Panc1 (cell line): ENCODE measurements around the gene DHRS12. TPM values are rescaled to one million over a fixed set of nuclear protein-coding genes. Genes with fewer than 3 reads are reported as not detected.

ENCODE experiments used
- ATAC-seq: fragments of 200-7000 bp; cut with Tn5 transposase; 2 replicates; pipeline ENCODE4 v1.9.1; 2020; ENCODE audit warnings: mild to moderate bottlenecking, moderate library complexity
- BruUV-seq: library from RNA; stranded (reverse); fragments of 400-500 nt; replicated peaks from 2 replicates; lab custom pipeline; 2021; lab: Mats Ljungman, UMichigan
- CTCF ChIA-PET: fragments of 300-600 bp; sonication (Branson Sonifier 250); formaldehyde crosslinking; loops from one replicate; lab custom pipeline; 2022; ENCODE audit warnings: antibody characterized with exemption; lab: Charles Lee
- POLR2A ChIA-PET: fragments of 300-600 bp; sonication (Branson Sonifier 250); formaldehyde crosslinking; loops from one replicate; lab custom pipeline; 2022; ENCODE audit warnings: antibody characterized with exemption; lab: Charles Lee
- DNase-seq: peaks from one replicate; pipeline ENCODE4 v3.0.0-alpha.2; 2010; ENCODE audit warnings: low read depth, low spot score
- H3K27ac ChIP-seq: 2 replicates; pipeline ENCODE4 v1.5.1; 2011; ENCODE audit warnings: mild to moderate bottlenecking, low read length, inconsistent platforms
- H3K27me3 ChIP-seq: fragments of 200-500 bp; sonication (Bioruptor generic); 2 replicates; pipeline ENCODE4 v1.6.0; 2014; ENCODE audit warnings: low read length, inconsistent platforms; ENCODE audit not compliant: control insufficient read depth, insufficient read depth
- H3K36me3 ChIP-seq: fragments of 200-500 bp; sonication (Bioruptor generic); 2 replicates; pipeline ENCODE4 v1.5.1; 2014; ENCODE audit warnings: inconsistent platforms, mild to moderate bottlenecking, low read length, moderate library complexity; ENCODE audit not compliant: control insufficient read depth, insufficient read depth
- H3K4me1 ChIP-seq: 2 replicates; pipeline ENCODE4 v1.5.1; 2011; ENCODE audit warnings: inconsistent platforms, mild to moderate bottlenecking, low read length, moderate library complexity; ENCODE audit not compliant: control insufficient read depth, insufficient read depth
- H3K4me3 ChIP-seq, 2 experiments: 2 replicates each; pipeline ENCODE4 v1.5.1; 2011 to 2012; ENCODE audit warnings: low read depth in 2 of 2, low read length in 2 of 2, mild to moderate bottlenecking in 2 of 2, inconsistent platforms in 1 of 2, moderate library complexity in 1 of 2
- H3K9me3 ChIP-seq: fragments of 200-500 bp; sonication (Bioruptor generic); 2 replicates; pipeline ENCODE4 v1.5.1; 2014; ENCODE audit warnings: low read depth, mild to moderate bottlenecking, inconsistent platforms, low read length, moderate library complexity; ENCODE audit not compliant: control insufficient read depth, insufficient read depth
- POLR2AphosphoS5 ChIP-seq: IDR thresholded peaks from 2 replicates; pipeline ENCODE4 v1.6.1; 2012; ENCODE audit warnings: mild to moderate bottlenecking, low read depth, low read length, moderate library complexity
- SIN3A ChIP-seq: IDR thresholded peaks from 2 replicates; pipeline ENCODE4 v1.6.1; 2012; ENCODE audit warnings: low read depth, mild to moderate bottlenecking, low read length, moderate library complexity, borderline replicate concordance; ENCODE audit not compliant: insufficient read depth
- TCF7L2 ChIP-seq: IDR thresholded peaks from 2 replicates; pipeline ENCODE4 v1.6.1; 2011; ENCODE audit warnings: mild to moderate bottlenecking, low read depth, low read length, inconsistent platforms
- in situ Hi-C: cut with HindIII; loops from 2 replicates; pipeline ENCODE4 v1.10.0; 2016; ENCODE audit warnings: low sequenced_read_pairs, low pct_unique_long_range_greater_than_20kb
- intact Hi-C: fragments of 100-400 bp; cut with micrococcal nuclease; formaldehyde crosslinking; loops from one replicate; pipeline ENCODE4 v1.10.0; 2022; ENCODE audit not compliant: unreplicated experiment
- total RNA-seq: library from RNA; stranded (reverse); gene quantifications from one replicate; pipeline ENCODE4 v1.2.1, GENCODE V29; 2021; ENCODE audit not compliant: unreplicated experiment
- TF ChIP-seq, protein P1 (sequence below): fragments of 450-650 bp; IDR thresholded peaks from 2 replicates; pipeline ENCODE4 v1.5.1; 2017; ENCODE audit warnings: mild to moderate bottlenecking
- TF ChIP-seq, protein P2 (sequence below), 2 experiments: IDR thresholded peaks; 2 replicates each; pipeline ENCODE4 v1.6.1; 2011 to 2012; ENCODE audit warnings: low read depth in 2 of 2, control low read depth in 1 of 2, low read length in 1 of 2, mild to moderate bottlenecking in 1 of 2, moderate library complexity in 1 of 2; ENCODE audit not compliant: insufficient read depth in 1 of 2

Gene DHRS12
- total RNA-seq, 1 experiment from 2014 or later: 10.7 TPM

DNA sequence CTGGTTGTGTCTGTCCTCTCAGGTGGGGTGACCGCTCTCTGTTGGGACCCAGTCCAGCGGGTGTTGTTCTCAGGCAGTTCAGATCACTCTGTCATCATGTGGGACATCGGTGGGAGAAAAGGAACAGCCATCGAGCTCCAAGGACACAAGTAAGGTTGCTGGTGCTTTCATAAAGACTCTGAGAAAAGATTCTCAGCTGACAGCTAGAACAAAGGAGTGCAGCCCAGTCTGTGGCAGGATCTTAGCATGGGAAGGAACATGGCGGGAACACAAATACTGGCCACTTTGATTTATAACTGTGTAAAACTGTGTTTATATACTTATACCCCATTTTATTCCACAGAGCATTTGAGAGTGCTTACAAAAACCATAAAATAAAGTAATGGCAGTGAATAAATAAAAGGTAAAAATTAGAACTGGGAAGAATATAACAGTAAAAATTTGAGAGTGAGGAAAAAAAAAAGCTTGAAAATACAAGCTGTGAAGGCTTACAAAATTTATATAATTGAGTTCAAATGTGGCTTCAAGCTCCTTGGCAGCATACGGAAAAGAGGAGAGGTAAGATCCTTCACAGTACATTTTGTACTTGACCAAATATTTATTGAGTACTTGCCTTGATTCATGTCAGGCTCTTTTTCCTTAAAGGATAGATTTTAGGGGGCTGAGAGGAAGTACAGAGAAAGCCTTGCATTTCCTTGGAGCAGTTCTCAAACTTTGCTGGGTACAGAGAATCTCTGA, 64.8 kb downstream of the DHRS12 start:
- H3K9me3 ChIP-seq: no peaks in the 10 kb centered on the region
- ATAC-seq: no peak
- intact Hi-C loops: no loop called here
- H3K27me3 ChIP-seq: no peaks in the 10 kb centered on the region
- H3K4me1 ChIP-seq: no peaks in the 10 kb centered on the region
- H3K4me3 ChIP-seq: no peak overlapping the region
- no TSS peak for BruUV-seq
- no peak for DNase-seq
- H3K36me3 ChIP-seq: no peaks in the 10 kb centered on the region
- TF ChIP-seq, protein P1, sequence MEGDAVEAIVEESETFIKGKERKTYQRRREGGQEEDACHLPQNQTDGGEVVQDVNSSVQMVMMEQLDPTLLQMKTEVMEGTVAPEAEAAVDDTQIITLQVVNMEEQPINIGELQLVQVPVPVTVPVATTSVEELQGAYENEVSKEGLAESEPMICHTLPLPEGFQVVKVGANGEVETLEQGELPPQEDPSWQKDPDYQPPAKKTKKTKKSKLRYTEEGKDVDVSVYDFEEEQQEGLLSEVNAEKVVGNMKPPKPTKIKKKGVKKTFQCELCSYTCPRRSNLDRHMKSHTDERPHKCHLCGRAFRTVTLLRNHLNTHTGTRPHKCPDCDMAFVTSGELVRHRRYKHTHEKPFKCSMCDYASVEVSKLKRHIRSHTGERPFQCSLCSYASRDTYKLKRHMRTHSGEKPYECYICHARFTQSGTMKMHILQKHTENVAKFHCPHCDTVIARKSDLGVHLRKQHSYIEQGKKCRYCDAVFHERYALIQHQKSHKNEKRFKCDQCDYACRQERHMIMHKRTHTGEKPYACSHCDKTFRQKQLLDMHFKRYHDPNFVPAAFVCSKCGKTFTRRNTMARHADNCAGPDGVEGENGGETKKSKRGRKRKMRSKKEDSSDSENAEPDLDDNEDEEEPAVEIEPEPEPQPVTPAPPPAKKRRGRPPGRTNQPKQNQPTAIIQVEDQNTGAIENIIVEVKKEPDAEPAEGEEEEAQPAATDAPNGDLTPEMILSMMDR: no peak
- TF ChIP-seq TCF7L2 (no peak), SIN3A (no peak), POLR2AphosphoS5 (no peak)
- TF ChIP-seq, protein P2, sequence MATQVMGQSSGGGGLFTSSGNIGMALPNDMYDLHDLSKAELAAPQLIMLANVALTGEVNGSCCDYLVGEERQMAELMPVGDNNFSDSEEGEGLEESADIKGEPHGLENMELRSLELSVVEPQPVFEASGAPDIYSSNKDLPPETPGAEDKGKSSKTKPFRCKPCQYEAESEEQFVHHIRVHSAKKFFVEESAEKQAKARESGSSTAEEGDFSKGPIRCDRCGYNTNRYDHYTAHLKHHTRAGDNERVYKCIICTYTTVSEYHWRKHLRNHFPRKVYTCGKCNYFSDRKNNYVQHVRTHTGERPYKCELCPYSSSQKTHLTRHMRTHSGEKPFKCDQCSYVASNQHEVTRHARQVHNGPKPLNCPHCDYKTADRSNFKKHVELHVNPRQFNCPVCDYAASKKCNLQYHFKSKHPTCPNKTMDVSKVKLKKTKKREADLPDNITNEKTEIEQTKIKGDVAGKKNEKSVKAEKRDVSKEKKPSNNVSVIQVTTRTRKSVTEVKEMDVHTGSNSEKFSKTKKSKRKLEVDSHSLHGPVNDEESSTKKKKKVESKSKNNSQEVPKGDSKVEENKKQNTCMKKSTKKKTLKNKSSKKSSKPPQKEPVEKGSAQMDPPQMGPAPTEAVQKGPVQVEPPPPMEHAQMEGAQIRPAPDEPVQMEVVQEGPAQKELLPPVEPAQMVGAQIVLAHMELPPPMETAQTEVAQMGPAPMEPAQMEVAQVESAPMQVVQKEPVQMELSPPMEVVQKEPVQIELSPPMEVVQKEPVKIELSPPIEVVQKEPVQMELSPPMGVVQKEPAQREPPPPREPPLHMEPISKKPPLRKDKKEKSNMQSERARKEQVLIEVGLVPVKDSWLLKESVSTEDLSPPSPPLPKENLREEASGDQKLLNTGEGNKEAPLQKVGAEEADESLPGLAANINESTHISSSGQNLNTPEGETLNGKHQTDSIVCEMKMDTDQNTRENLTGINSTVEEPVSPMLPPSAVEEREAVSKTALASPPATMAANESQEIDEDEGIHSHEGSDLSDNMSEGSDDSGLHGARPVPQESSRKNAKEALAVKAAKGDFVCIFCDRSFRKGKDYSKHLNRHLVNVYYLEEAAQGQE (IDR thresholded peaks at IDR 0.05; ENCODE audit: insufficient read depth in 1 of 2, low read depth in 2 of 2, low read length in 1 of 2): no peak
- H3K27ac ChIP-seq: no peak overlapping the region
- ChIA-PET POLR2A (no interaction called here), CTCF (no interaction called here)
- in situ Hi-C loops: no loop called here

DNA sequence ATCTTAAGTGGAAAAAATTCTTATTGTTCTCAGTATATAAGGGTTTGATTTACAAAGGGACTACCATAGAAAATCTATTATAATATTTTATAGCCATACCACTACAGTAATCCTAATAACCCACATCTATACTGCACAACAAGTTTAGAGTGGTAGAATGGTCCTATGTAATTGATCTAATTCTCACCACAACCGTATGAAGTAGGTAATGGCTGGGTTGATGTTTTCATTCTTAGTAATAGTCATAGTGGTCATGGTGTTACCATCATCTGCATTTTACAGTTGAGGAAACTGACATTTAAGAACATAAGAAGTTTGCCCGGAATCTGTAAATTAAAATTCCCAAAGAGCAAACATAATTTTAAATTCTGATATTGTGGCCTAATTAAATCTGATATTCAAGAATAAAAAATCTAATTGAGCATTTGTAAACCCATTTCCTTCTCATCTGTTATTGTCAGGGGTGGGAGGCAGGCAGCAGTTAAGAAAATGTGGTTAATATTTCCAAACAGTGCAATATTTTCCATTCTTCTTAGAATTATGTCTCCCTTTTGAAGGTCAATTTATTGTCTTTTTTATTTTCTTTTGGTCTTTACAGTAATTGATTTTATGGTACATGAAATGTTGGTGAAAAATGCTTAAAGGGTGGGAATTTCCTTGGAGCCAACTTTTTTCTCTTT, 65.6 kb downstream of the DHRS12 start:
- TF ChIP-seq, protein P2 (IDR thresholded peaks at IDR 0.05; ENCODE audit: insufficient read depth in 1 of 2, low read depth in 2 of 2, low read length in 1 of 2): no peak
- intact Hi-C loops: no loop called here
- DNase-seq: no peak
- ChIA-PET POLR2A (no interaction called here), CTCF (no interaction called here)
- no peaks in the 10 kb centered on the region for H3K9me3 ChIP-seq
- no peaks in the 10 kb centered on the region for H3K4me1 ChIP-seq
- no peak overlapping the region for H3K27ac ChIP-seq
- no peak for ATAC-seq
- in situ Hi-C loops: no loop called here
- no peaks in the 10 kb centered on the region for H3K27me3 ChIP-seq
- no peak overlapping the region for H3K4me3 ChIP-seq
- BruUV-seq: no TSS peak
- no peaks in the 10 kb centered on the region for H3K36me3 ChIP-seq
